Psoas muscle (tissue), 8 donors: ENCODE measurements around the gene CASP1. TPM values are rescaled to one million over a fixed set of nuclear protein-coding genes. Genes with fewer than 3 reads are reported as not detected.

Source experiments
- ATAC-seq, 4 donors: fragments of 200-7000 bp; cut with Tn5 transposase; one replicate each; pipeline ENCODE4 v1.9.1; 2020; ENCODE audit warnings: moderate library complexity in 3 of 4, mild to moderate bottlenecking in 2 of 4
- DNase-seq, 2 donors: peaks; one replicate each; pipeline ENCODE4 v3.0.0-alpha.2; 2020
- H3K27ac ChIP-seq: fragments of 200-600 bp; one replicate; pipeline ENCODE4 v1.8.0; 2022
- H3K27me3 ChIP-seq, 3 donors: fragments of 200-600 bp in 1 of 3; one replicate each; pipeline versions ENCODE4 v1.6.1 to v1.8.0; 2013 to 2022; ENCODE audit warnings: low read length in 2 of 3, mild to moderate bottlenecking in 2 of 3, moderate library complexity in 1 of 3; ENCODE audit not compliant: insufficient read depth in 3 of 3
- H3K36me3 ChIP-seq, 2 donors: fragments of 200-600 bp in 1 of 2; one replicate each; pipeline versions ENCODE4 v1.6.1 to v1.8.0; 2013 to 2022; ENCODE audit warnings: low read depth in 1 of 2, mild to moderate bottlenecking in 1 of 2, moderate library complexity in 1 of 2; ENCODE audit not compliant: insufficient read depth in 1 of 2
- H3K4me1 ChIP-seq: fragments of 200-600 bp; one replicate; pipeline ENCODE4 v1.8.0; 2022
- H3K4me3 ChIP-seq: fragments of 200-600 bp; one replicate; pipeline ENCODE4 v1.8.0; 2022; ENCODE audit warnings: mild to moderate bottlenecking
- H3K9me3 ChIP-seq: fragments of 200-600 bp; one replicate; pipeline ENCODE4 v1.8.0; 2022
- CTCF ChIP-seq: fragments of 200-600 bp; IDR thresholded peaks from one replicate; pipeline ENCODE4 v1.8.0; 2022; ENCODE audit warnings: antibody characterized with exemption
- WGBS, 3 donors: extraction: QIAGEN DNeasy Blood & Tissue Kit; methylation state at CpG; one replicate each; pipeline versions ENCODE4 v1.1.6 to v1.1.7; 2013; 5-methylcytosine and 5-hydroxymethylcytosine counted together
- intact Hi-C, 2 donors: fragments of 100-400 bp; cut with DNase I; formaldehyde crosslinking; loops; one replicate each; pipeline versions ENCODE4 v1.11.0 to v1.14.2; 2022
- polyA plus RNA-seq, 3 donors: library from polyadenylated mRNA; stranded (reverse); fragments of 200-250 nt; gene quantifications; one replicate each; pipeline ENCODE4 v1.2.3, GENCODE V29; 2013
- total RNA-seq, 4 donors: library from RNA; stranded (reverse); fragmentation: NEBNext Ultra II Directional in 2 of 4; extraction: Animal tissue kit (Norgen Biotek cat#: 25700) in 2 of 4; gene quantifications; one replicate each; pipeline versions ENCODE4 v1.2.1 to v1.2.4, GENCODE V29; 2021 to 2023
- donor health status: healthy with polysubstance abuse.
- donor health status: DM: no; HTN: no; CAD: no; lungs with moderate emphysema.
- donor health status: Bipolar disorder and iron deficiency.
- donor health status: healthy.
- donor health status: DM: yes; HTN: yes; CAD: no.
- donor health status: DM: no; HTN: no; CAD: no.
- donor health status: DM: no; HTN: no; CAD: no.
- donor health status: DM: yes; HTN: yes; CAD: no.

Gene CASP1
- total and polyA plus RNA-seq, 7 donors = 1.6 to 10.2 (median 3.3) TPM

GRCh38 chr11:105027678-105028077, 7.3 kb downstream of the CASP1 start:
- H3K36me3 ChIP-seq = peaks cover 3 to 14% of the 10 kb centered on the region in 2 donors
- no peaks in the 10 kb centered on the region for H3K4me1 ChIP-seq
- ATAC-seq = no peak
- no peaks in the 10 kb centered on the region for H3K9me3 ChIP-seq
- no peak overlapping the region for H3K27ac ChIP-seq
- no peak for TF ChIP-seq CTCF
- WGBS, 3 donors = 84 to 89% (median 86%) methylated on average over 3 of the region's 3 CpGs
- no peaks in the 10 kb centered on the region for H3K27me3 ChIP-seq
- intact Hi-C loops = no loop called here
- DNase-seq = no peak
- H3K4me3 ChIP-seq = no peak overlapping the region

GRCh38 chr11:105024394-105024793, 10.6 kb downstream of the CASP1 start:
- WGBS, 3 donors = 95 to 97% (median 96%) methylated on average over 1 of the region's 1 CpG
- no peak for ATAC-seq
- Histone ChIP-seq H3K27me3 (no peaks in the 10 kb centered on the region), H3K27ac (no peak overlapping the region), H3K36me3 (peaks cover 3 to 5% of the 10 kb centered on the region in 2 donors), H3K4me3 (no peak overlapping the region), H3K9me3 (no peaks in the 10 kb centered on the region), H3K4me1 (no peaks in the 10 kb centered on the region)
- no peak for DNase-seq
- TF ChIP-seq CTCF = no peak
- intact Hi-C loops = no loop called here

- Histone ChIP-seq H3K27me3 (no peaks in the 10 kb centered on the region), H3K27ac (no peak within 1 kb of the TSS), H3K4me3 (no peak within 1 kb of the TSS), H3K9me3 (no peaks in the 10 kb centered on the region), H3K4me1 (no peaks in the 10 kb centered on the region), H3K36me3 (peaks cover 0 to 4% of the 10 kb centered on the region in 2 donors)
- TF ChIP-seq CTCF = no peak
- ATAC-seq = no peak
- no peak for DNase-seq
- intact Hi-C loops = no loop called here
Observed at GRCh38 chr11:105023003-105023402, 11.9 kb downstream of the CASP1 start, which contains the start of gene CASP5. Gene CASP5, minus strand, starts transcription at chr11:105023168. Its CDS starts 32 bp downstream, at chr11:105023136.

- Histone ChIP-seq H3K27ac (no peak overlapping the region), H3K4me3 (no peak overlapping the region), H3K4me1 (no peaks in the 10 kb centered on the region), H3K36me3 (peaks cover 0 to 4% of the 10 kb centered on the region in 2 donors), H3K27me3 (no peaks in the 10 kb centered on the region), H3K9me3 (no peaks in the 10 kb centered on the region)
- no peak for TF ChIP-seq CTCF
- WGBS, 3 donors = 51 to 71% (median 62%) methylated on average over 2 of the region's 2 CpGs
- ATAC-seq (no peak), DNase-seq (no peak)
- intact Hi-C loops = no loop called here
Observed at GRCh38 chr11:105022527-105022926, 12.4 kb downstream of the CASP1 start.

GRCh38 chr11:105007463-105007862, 27.5 kb downstream of the CASP1 start:
- Histone ChIP-seq H3K9me3 (no peaks in the 10 kb centered on the region), H3K27me3 (no peaks in the 10 kb centered on the region), H3K36me3 (no peaks in the 10 kb centered on the region), H3K4me3 (no peak overlapping the region), H3K4me1 (no peaks in the 10 kb centered on the region), H3K27ac (no peak overlapping the region)
- TF ChIP-seq CTCF = no peak
- no peak for DNase-seq
- intact Hi-C loops = no loop called here
- ATAC-seq = no peak
